GM12891 (cell line): ENCODE data around the gene CDK19.

Experiments used
- DNase-seq: peaks from one replicate; pipeline ENCODE4 v3.0.0; 2011; ENCODE audit warnings: low spot score; ENCODE audit not compliant: insufficient read length
- FAIRE-seq: peaks from 2 replicates; lab custom pipeline; 2011; peaks lifted over from hg19 to GRCh38; lab: Jason Lieb, UNC
- PAX5 ChIP-seq: IDR thresholded peaks from 2 replicates; pipeline ENCODE4 v1.6.1; 2011; ENCODE audit warnings: low read length, moderate library complexity, mild to moderate bottlenecking; ENCODE audit not compliant: insufficient read depth, severe bottlenecking
- POLR2A ChIP-seq: IDR thresholded peaks from 2 replicates; pipeline ENCODE4 v1.6.1; 2011; ENCODE audit warnings: low read depth, low read length, control low read depth
- POLR2AphosphoS5 ChIP-seq: IDR thresholded peaks from 2 replicates; pipeline ENCODE4 v1.6.1; 2011; ENCODE audit warnings: low read depth, low read length, control low read depth
- POU2F2 ChIP-seq: IDR thresholded peaks from 2 replicates; pipeline ENCODE4 v1.6.1; 2011; ENCODE audit warnings: low read depth, mild to moderate bottlenecking, control low read depth, low read length, moderate library complexity
- SPI1 ChIP-seq: IDR thresholded peaks from 2 replicates; pipeline ENCODE4 v1.6.1; 2011; ENCODE audit warnings: low read depth, low read length, control low read depth
- TAF1 ChIP-seq: IDR thresholded peaks from 2 replicates; pipeline ENCODE4 v1.6.1; 2011; ENCODE audit warnings: low read depth, low read length, control low read depth

Gene CDK19

DNA sequence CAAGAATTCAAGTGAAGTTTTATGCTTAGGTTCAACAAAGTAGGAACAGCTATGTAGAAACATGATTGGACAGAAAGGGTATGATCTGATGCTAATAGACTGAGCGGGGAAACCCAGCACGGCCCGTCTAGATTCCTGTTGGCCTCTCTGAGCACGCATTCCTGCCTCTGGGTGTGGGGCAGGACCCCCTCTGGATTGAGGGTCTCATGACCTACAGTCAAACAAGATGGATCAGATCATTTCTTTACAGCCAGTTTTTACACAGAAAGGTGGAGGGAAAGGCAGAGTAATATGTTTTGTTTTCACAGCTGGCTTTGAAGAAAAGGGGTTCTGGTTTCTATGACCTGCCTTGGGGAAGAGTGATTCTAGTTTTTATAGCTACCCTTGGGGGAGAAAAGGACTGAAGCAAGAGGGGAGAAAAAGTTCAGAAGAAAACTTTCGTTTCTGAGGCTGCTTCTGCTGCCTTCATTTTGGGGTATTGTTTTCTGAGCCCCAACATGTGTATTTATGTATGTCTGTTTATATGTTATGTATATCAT is 239.3 kb downstream of the CDK19 start:
- FAIRE-seq (no peak), DNase-seq (no peak)
- TF ChIP-seq PAX5, result no peak
- no peak for TF ChIP-seq POLR2AphosphoS5
- no peak for TF ChIP-seq POU2F2
- no peak for TF ChIP-seq TAF1
- no peak for TF ChIP-seq POLR2A
- no peak for TF ChIP-seq SPI1

DNA sequence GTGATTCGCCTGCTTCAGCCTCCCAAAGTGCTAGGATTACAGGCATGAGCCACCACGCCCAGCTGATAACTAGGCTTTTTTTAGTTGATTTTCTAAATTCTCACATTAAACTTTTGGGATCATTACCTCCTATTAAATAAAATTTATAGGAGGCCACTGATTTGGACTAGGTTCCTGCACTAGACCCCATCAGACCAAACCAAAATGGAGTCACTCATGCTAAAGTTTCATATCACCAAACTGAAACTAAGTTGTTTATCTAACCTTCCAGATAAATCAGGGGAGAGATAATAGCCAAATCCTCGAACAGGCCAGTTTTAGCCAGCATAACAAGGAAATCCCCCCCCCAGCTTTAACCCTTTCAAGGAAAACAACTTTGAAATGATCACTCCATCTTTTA is 240.5 kb downstream of the CDK19 start:
- DNase-seq (no peak), FAIRE-seq (no peak)
- no peak for TF ChIP-seq POU2F2
- TF ChIP-seq PAX5, result no peak
- no peak for TF ChIP-seq SPI1
- no peak for TF ChIP-seq POLR2AphosphoS5
- no peak for TF ChIP-seq TAF1
- TF ChIP-seq POLR2A, result no peak

DNA sequence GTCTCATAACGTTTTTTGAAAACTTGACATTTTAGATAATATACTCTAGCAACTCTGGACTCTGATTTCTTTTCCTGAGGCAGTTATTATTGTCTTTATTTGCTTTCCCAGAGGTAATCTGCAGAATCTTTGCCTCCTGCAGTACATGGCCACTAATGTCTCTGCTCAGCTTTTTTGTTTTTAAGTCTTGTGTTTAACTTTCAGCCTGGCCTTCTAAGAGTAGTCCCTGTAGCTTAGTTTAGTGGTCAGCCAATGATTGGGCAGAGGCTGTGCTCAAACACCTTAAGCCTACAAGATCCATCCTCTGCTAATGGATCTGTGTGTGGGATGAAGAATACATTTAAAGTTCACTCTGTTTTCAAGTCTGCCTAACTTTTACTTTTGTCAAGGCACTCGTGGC is 241.7 kb downstream of the CDK19 start:
- TF ChIP-seq TAF1 (no peak), POLR2A (no peak), POLR2AphosphoS5 (no peak), POU2F2 (no peak), SPI1 (no peak), PAX5 (no peak)
- FAIRE-seq (no peak), DNase-seq (no peak)

DNA sequence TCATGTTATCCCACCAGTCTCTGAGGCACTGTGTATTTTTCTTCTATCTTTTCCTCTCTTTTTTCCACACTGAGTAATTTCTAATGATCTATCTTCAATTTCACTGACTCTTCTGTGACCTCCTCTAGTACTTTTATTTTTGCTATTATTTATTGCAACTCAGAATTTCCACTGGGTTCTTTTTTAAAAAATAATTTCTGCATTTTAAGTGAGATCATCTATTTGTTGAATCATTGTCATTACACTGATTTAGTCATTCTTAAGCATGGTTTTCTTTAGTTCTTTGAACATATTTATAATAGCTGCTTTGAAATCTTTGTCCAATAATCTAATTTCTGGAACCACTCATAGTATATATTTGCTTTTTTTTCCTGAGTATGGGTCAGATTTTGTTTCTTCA is 242.1 kb downstream of the CDK19 start:
- no peak for DNase-seq
- no peak for FAIRE-seq
- TF ChIP-seq PAX5 (no peak), SPI1 (no peak), POLR2A (no peak), TAF1 (no peak), POU2F2 (no peak), POLR2AphosphoS5 (no peak)

DNA sequence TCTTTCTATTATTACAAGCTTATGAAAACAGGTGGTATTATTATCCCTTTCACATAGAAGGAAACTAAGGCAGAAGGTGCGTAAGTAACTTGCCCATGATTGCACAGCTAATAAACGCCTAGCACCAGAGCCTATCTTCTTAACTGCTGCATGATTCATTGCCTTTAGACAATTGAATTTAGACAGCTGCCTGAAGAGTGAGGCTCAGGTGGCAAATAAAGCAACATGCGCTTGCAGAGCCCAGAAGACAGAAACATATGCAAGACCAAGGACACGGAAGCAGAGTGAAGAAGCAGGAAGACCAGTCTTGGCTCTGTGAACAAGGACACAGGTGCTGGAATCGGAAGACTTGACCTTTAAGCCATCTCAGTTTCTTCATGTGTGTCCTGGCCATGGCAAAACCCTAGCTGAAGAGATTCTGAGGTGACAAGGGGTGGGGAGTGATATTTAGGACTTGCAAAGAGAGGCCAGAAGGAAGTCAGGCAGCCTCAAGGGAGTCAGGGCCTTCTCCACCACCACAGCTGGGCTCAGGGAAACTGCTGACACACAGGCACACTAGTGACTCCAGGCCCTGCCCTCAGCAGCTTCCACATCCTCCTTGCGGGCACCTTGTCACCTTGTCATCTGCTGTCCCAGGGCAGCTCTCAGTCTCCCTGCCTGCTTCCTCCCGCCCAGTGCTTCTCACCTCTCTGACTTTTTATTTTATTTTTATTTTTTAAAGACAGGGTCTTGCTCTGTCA is 247.1 kb downstream of the CDK19 start:
- DNase-seq (no peak), FAIRE-seq (peak; percentile 33)
- TF ChIP-seq SPI1 (no peak), POLR2AphosphoS5 (no peak), TAF1 (no peak), PAX5 (no peak), POLR2A (no peak), POU2F2 (no peak)

DNA sequence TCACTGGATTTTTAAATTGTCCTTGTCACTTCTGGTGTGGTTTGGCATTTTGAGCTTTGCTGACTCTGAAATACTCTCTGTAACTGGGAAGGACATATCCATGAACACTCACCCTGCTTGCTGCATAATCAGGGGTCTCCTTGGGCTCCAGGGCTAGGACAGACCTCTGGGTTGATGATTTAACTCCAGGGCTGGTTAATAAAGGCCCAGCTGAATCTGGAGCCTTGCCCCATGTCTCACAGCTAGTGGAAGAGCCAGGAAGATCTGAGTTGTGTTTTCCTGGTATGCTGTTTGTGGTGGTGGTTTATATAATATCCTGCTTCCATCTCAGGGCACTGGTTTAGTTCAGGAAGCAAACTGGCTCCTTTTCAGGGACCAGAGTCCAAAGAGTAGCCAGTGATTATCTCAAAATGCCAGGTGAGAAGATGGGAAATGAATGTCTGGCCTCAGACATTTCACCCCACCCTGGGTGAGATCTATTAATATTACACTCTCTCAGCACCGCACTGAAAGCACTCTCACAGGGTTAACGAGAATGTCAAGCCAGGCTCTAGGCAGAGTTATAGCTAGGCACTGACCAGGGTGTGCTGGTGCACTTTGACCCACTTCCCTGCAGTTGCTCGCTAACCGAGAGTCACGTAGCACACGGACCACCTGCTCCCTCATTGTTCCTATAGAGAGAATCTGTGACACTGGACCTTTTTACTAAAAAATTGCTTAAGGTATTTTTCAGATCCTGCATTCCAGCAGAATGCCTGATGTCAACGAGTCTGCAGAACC is 248.7 kb downstream of the CDK19 start:
- no peak for DNase-seq
- no peak for TF ChIP-seq POU2F2
- TF ChIP-seq TAF1, result no peak
- no peak for TF ChIP-seq POLR2A
- no peak for TF ChIP-seq POLR2AphosphoS5
- TF ChIP-seq SPI1, result no peak
- TF ChIP-seq PAX5, result no peak
- FAIRE-seq, result no peak

DNA sequence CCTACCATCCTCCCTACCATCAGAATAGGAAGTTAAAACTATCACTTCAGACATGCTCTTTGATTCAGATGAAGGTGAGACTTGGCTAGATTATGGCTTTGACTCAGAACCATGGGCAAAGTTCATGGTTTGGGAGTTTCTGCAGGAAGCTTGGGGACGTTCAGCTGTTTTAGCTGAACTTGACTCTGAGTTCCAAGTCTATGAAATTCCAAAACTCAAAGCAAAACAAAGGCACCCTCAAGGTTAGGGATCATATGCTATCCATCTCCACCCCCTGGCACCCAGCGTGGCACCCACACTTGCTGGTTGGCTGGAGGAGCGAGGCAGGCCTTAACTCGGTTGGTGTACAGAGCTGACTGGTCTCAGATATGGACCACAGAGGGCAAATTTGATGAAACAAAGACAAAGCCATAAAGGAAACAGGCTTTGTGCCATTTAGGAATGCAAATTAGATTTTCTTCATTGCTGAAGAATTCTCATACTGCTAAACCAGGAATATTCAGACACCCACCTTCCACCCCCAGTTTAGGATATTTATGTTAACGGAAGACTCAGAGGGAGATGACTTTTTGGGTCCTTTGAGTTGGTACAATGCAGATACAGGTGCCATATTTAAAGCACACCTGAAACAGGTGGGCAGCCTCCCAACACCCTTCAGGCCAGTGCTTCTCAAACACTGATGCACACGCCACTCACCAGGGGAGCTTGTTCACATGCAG is 250.4 kb downstream of the CDK19 start:
- no peak for DNase-seq
- no peak for FAIRE-seq
- TF ChIP-seq TAF1 (no peak), PAX5 (no peak), POLR2AphosphoS5 (no peak), POLR2A (no peak), POU2F2 (no peak), SPI1 (no peak)

DNA sequence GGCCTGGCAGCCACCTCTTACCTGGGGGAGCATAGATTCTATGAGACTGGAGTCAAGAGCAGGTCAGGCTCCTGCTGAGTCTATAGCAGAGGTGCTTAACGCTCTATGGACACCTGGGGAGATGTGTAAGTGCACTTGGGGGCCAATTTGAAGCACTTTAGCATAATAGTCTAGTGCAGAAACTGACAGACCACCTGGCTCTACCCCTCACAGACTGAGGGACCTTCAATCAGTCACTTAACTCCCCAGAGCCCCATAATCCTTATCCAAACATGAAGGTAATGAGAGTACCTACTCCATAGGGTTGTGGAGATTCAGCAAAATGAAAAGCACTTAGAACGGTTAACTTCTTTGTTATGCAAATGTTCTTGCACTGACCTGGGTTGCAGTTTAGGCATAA is 251.6 kb downstream of the CDK19 start:
- TF ChIP-seq POLR2A, result no peak
- TF ChIP-seq SPI1, result no peak
- no peak for TF ChIP-seq TAF1
- no peak for TF ChIP-seq PAX5
- TF ChIP-seq POU2F2, result no peak
- no peak for TF ChIP-seq POLR2AphosphoS5
- DNase-seq (no peak), FAIRE-seq (no peak)

DNA sequence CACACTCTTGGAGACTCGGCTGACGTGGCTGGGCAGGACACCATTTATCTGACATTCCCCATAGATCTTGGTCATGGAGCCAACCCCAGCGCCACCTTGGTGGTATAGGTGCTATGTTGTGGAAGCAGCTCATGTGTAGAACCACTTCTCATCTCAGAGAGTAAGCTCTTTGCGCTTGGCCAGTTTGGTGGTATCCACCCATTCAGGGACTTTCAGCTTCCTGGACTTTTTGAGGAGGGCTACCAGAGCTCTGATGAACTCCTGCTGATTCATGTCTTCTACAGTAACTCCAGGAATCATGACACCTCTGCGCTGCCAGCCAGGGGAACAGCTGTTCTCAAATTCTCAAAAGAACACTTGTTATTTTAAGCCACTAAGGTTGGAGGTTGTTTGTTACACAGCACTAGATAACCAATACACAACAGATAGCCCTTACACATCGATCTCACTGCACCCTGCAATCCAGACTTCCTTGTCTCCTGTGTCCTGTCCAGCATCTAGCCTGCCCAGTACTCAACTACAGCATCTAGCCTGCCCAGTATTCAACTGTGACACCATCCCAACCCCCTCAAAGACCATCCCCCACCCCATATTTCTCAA is 252.9 kb downstream of the CDK19 start:
- no peak for DNase-seq
- FAIRE-seq, result no peak
- no peak for TF ChIP-seq PAX5
- no peak for TF ChIP-seq TAF1
- no peak for TF ChIP-seq SPI1
- TF ChIP-seq POLR2A, result no peak
- TF ChIP-seq POLR2AphosphoS5, result no peak
- no peak for TF ChIP-seq POU2F2

DNA sequence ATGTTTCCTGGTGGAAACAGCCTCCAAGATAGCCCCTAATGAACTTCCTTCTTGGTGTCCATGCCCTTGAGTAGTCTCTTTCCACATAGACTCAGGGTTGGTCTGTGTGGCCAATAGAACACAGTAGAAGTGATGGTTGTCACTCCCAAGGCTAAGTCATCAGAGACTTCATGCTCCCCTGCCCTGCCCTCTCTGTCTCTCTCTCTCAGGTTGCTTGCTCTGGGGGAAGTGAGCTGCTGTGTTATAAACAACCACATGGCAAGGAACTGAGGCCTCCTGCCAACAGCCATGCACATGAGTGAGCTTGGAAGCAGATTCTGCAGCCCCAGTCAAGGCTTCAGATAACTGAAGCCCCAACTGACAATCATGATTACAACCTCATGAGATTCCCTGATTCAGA is 253.6 kb downstream of the CDK19 start:
- FAIRE-seq (no peak), DNase-seq (no peak)
- TF ChIP-seq POU2F2 (no peak), TAF1 (no peak), SPI1 (no peak), PAX5 (no peak), POLR2A (no peak), POLR2AphosphoS5 (no peak)
